ENCODE results near the gene RAP2C.

DNA sequence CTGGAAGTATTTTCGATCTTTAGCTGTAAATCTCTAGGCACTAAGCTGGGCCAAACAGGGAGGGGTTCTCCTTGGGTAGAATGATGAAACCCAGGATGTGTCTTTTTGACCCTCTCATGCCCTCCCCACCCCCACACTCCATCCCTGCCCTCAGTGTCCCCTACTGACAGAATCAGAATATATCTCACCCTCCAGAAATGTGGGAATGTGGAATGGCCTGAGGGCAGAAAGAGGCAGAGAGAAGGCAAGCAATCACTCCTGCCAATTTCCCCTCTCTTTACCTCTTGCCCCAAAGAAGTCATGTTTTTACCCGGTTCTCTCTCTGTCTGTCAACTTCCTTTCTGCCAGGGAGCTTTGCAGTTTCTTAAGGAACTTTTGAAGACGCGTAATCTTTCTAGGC is 34.4 kb downstream of the RAP2C start:
- TF ChIP-seq POLR2AphosphoS5 (IDR thresholded peaks at IDR 0.05; ENCODE audit: borderline replicate concordance, low read depth, low read length) (no peak), EZH2 (IDR thresholded peaks at IDR 0.05) (no peak)
